Spleen (tissue), 7 donors: ENCODE data around the gene C11orf98.

Source experiments
- CTCF ChIP-seq, 11 experiments: fragments of 200-600 bp in 7 of 11; fragments of 450-650 bp in 4 of 11; sonication (generic) in 4 of 11; IDR thresholded peaks in 8 of 11; conservative IDR thresholded peaks in 3 of 11; 1 replicate in 7 of 11; 2 replicates in 4 of 11; pipeline versions ENCODE4 v1.4.0 to v1.8.0; 2016 to 2021; ENCODE audit warnings: antibody characterized with exemption in 11 of 11, inconsistent platforms in 4 of 11, mild to moderate bottlenecking in 1 of 11
- POLR2A ChIP-seq, 3 donors: fragments of 450-650 bp; IDR thresholded peaks; one replicate each; pipeline ENCODE4 v1.5.1; 2017; ENCODE audit warnings: antibody characterized with exemption in 3 of 3, mild to moderate bottlenecking in 1 of 3
- donor health status: DM: no; HTN: no; CAD: no; lungs with moderate emphysema.
- donor health status: DM: no; HTN: no; CAD: no.
- donor health status: DM: no; HTN: no; CAD: no.

GRCh38 chr11:62648967-62649364 lies 16.0 kb downstream of the C11orf98 start:
- TF ChIP-seq POLR2A (IDR thresholded peaks at IDR 0.05) (no peak), CTCF (IDR thresholded peaks at IDR 0.05 in 8 of 11, conservative IDR thresholded peaks at IDR 0.05 in 3 of 11) (no peak)
